KOPT-K1 (cell line): ENCODE data around the gene CPD.
"Not testable (repeated sequence)": the region's sequence is repeated elsewhere in the genome, so short reads cannot be mapped to it uniquely, and the experiment has no call there.

Experiments used
- H3K27ac ChIP-seq: fragments of 200-600 bp; sonication (generic); 2 replicates; pipeline ENCODE4 v1.5.1; 2016; ENCODE audit warnings: antibody characterized with exemption, mild to moderate bottlenecking, low read depth, low read length; ENCODE audit not compliant: poor library complexity, severe bottlenecking
- H3K36me3 ChIP-seq: fragments of 200-600 bp; sonication (generic); 2 replicates; pipeline ENCODE4 v1.5.1; 2017; ENCODE audit warnings: antibody characterized with exemption, mild to moderate bottlenecking, low read length, moderate library complexity; ENCODE audit not compliant: insufficient read depth
- H3K9me3 ChIP-seq: fragments of 200-600 bp; sonication (generic); 2 replicates; pipeline ENCODE4 v1.5.1; 2017; ENCODE audit warnings: antibody characterized with exemption, low read length, mild to moderate bottlenecking; ENCODE audit not compliant: insufficient read depth, poor library complexity, severe bottlenecking

Gene CPD

DNA sequence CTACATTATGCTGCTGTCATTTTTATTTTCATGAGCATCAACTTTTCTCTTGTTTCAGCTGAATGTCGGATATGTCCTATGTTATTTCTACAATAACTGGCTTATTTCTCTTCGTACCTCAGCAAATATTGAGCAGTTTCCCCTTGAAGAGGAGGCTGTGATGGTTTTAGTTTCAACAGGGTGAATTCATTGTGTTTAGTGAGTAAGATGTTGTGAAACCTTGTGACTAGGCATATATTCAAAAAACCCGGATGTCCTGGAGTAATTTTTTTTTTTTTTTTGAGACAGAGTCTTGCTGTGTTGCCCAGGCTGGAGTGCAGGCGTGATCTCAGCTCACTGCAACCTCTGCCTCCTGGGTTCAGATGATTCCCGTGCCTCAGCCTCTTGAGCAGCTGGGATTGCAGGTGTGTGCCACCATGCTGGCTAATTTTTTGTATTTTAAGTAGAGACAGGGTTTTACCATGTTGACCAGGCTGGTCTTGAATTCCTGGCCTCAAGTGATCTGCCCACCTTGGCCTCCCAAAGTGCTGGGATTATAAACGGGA lies 11.1 kb downstream of the CPD start:
- Histone ChIP-seq H3K27ac (no peak overlapping the region), H3K9me3 (no peaks in the 10 kb centered on the region), H3K36me3 (peaks cover 54% of the 10 kb centered on the region)

DNA sequence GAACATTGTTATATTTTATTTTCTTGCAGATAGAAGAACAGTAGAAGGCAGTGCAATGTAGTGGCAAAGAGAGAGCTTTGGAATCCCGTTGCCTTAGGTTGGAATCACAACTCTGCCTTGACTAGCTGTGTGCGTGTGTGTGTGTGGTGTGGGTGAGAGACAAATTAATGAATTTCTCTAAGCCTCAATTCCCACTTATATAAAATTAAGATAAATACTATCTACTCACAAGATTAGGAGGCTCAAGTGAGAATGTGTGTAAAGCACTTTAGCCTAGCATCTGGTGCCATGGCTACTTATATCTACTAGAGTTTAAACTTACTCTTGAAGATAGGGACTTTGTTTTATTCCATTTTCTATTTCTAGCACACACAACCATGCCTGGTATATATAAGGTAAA lies 12.8 kb downstream of the CPD start:
- H3K27ac ChIP-seq: no peak overlapping the region
- peaks cover 40% of the 10 kb centered on the region for H3K36me3 ChIP-seq
- no peaks in the 10 kb centered on the region for H3K9me3 ChIP-seq

DNA sequence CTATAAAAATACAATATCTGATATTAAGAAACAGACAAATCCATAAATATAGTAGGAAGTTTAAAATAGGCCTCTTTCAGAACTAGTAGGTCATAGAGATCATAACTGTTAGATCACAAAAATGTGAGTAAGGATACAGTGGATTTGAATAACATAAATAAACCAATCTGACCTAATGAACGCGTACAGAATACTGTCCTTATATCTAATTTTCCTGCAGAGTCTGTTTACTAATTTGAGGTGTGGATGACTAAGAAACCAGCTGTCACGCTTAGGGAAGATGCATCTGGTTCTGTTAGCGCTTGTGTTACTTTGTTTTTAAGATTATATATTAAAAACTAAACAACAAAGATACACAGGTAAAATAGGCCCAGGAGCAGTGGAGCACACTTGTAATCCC lies 14.8 kb downstream of the CPD start:
- H3K36me3 ChIP-seq: peaks cover 23% of the 10 kb centered on the region
- H3K9me3 ChIP-seq: no peaks in the 10 kb centered on the region
- no peak overlapping the region for H3K27ac ChIP-seq

DNA sequence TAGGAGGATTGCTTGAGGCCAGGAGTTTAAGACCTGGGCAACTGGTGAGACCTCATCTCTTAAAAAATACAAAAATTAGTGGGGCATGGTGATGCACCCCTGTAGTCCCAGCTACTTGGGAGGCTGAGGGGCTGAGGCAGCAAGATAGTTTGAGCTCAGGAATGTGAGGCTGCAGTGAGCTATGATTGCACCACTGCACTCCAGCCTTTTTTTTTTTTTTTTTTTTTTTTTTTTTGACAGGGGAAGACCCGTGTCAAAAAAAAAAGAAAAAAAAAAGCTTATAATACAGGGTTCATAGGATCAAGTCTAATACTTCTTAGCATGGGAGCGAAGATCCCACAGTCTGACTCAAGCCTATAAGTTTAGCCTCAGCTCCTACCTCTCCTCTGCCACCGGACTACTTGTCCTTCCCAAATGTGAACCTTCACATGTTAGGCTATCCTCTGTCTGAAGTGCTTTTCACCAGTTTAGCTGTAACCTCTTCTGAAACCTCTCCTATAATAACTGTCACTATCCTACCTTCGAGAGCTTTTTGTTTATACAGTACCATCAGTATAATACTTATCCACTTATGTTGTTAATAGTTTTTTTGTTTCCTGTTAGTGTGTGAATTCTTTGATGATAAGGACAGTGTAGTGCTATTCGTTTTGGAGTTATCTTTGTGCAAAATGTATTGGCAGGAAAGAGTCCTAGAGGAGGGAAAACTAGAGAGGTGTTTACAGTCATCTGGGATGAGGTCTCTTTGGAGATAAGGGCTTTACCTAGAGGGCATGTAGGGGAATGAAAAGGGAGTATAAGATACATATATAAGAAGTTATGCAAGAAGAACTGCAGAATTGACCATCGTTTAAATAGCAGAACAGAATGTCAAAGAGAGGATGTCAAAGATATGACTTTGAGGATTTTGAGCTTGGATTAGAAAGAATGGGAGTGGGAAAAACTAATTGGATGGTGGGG lies 15.5 kb downstream of the CPD start:
- Histone ChIP-seq H3K9me3 (no peaks in the 10 kb centered on the region), H3K36me3 (peaks cover 21% of the 10 kb centered on the region), H3K27ac (no peak overlapping the region)

DNA sequence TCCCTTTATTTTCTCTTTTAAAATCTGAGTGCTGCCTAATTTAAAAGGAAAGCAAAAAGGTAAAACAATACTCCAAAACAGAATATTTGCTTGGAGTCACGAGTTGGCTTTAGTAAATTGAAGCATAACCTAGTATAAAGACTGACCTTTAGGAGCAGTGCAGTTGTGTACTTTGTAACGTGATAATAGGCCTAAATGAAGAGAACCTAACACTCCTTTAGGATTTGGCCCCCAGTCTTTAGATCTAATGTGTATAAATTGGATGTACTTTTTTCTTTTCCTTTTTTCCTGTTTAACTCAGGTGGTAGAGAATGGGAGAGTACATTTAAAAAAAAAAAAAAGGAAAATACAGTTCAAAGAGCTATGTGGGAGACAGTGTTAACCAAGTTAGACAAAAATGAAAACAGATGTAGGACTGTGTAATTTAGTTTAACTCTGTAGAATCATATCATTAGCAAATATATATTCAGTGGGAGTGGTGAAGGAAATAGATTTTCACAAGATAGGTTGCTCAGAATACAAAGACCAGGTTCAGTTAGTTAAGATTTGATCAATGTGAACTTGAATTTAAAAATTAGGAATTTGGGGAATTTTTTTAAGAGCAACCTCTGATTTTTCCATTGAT lies 16.8 kb downstream of the CPD start:
- Histone ChIP-seq H3K36me3 (peaks cover 11% of the 10 kb centered on the region; the same call in 1 of the 2 replicates), H3K9me3 (no peaks in the 10 kb centered on the region), H3K27ac (no peak overlapping the region)

DNA sequence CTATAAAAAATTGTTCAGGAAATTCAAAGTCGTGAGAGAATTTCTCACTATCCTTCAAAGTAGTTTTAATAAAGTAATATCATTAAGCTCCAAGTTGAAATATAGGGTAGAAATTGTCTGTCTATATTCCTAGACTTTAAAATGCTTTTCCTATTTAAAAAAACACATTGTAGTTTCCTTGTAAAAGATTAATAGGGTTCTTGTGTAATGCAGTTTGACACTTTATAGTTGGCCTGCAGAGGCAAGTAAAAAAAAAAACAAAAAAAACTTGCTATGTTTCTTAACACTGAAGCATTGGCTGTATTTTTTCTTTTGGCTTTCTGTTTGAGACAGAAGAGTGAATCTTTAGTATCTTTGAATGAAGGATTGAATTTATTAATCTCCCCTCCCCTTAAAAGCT lies 17.4 kb downstream of the CPD start:
- H3K27ac ChIP-seq: no peak overlapping the region
- peaks cover 5% of the 10 kb centered on the region; the same call in 1 of the 2 replicates for H3K36me3 ChIP-seq
- H3K9me3 ChIP-seq: no peaks in the 10 kb centered on the region

DNA sequence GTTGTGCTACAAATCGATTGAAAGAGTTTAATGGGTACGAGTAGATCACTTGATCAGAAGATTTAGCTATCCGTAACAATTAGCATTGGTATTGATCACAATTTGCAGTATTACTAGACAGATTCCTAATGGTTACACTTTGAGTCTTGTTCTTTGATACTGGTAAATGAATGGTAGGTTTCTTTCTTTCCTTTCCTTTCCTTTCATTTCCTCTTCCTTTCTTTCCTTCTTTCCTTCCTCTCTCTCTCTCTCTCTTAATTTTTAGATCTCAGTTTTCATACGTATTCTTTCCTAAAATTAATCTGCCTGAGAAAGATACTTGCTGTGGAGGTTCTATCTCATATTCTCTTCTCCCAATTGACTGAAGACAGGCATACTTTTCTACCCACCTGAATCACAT lies 17.9 kb downstream of the CPD start:
- no peak overlapping the region for H3K27ac ChIP-seq
- no peaks in the 10 kb centered on the region for H3K36me3 ChIP-seq
- H3K9me3 ChIP-seq: no peaks in the 10 kb centered on the region

DNA sequence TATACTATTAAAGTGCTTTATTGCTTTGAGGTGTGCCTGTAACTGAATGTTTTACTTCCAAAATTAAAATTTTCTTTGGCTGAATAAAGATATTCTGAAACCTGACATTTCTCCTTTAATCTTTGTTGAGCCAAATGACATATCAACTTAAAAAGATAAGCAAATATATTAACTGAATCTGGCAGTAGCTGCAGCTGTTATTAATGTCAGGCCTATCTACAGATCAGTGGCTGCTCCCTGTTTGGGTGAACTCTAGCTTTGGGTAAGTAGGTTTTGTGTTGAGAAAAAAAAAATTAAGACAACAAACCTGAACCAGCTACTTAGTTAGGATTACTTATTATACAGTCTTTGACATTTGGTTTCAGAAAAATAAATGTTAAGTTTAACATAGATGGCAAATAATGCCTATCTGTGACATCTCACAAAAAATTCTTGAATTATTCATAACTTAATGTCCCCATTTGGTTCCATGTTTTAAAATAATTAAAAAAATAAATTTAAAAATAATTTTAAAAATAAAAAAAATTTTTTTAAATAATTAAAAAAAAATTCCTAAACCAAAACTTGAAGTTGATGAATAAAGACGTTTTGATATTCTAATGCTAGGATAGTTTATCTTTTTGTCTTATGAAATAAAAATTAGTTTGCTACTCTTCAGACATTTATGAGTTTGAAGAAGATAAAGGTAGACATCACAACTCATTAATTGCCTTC lies 19.8 kb downstream of the CPD start:
- Histone ChIP-seq H3K27ac (no peak overlapping the region), H3K36me3 (peaks cover 5% of the 10 kb centered on the region; the same call in 1 of the 2 replicates), H3K9me3 (no peaks in the 10 kb centered on the region)

DNA sequence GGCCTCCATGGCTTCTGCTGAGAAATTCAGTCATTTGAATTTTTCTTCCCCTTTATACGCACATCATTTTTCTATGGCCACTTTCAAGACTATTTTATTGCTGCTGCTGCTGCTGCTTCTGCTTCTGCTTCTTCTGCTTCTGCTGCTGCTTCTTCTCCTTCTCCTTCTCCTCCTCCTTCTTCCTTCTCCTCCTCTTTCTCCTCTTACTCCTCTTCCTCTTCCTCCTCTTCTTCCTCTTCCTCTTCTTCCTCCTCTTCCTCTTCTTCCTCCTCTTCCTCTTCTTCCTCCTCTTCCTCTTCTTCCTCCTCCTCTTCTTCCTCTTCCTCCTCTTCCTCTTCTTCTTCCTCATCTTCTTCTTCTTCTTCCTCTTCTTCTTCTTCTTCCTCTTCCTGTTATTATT lies 22.4 kb downstream of the CPD start:
- H3K27ac ChIP-seq: no peak overlapping the region
- no peaks in the 10 kb centered on the region for H3K9me3 ChIP-seq
- peaks cover 6% of the 10 kb centered on the region; the same call in 1 of the 2 replicates for H3K36me3 ChIP-seq

DNA sequence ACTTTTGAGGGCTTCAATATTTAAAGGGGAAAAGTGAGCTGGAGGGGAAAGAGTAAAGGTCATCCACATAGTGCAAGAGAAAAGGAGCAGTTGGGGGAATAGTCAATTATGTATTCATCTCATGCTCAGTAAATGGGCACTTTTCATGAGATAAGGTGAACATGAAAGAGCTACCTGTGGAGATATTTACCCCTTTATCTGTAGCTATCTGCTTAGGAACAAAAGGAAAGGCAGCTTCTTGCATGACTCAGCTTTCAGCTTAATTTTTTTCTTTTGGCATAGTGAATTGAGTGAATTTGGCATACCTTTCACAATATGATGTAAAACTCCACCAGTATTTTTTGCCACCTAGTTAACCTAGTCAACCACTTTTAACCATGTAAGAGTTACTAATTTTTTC lies 26.4 kb downstream of the CPD start:
- Histone ChIP-seq H3K9me3 (no peaks in the 10 kb centered on the region), H3K27ac (no peak overlapping the region), H3K36me3 (peaks cover 6% of the 10 kb centered on the region; the same call in 1 of the 2 replicates)

DNA sequence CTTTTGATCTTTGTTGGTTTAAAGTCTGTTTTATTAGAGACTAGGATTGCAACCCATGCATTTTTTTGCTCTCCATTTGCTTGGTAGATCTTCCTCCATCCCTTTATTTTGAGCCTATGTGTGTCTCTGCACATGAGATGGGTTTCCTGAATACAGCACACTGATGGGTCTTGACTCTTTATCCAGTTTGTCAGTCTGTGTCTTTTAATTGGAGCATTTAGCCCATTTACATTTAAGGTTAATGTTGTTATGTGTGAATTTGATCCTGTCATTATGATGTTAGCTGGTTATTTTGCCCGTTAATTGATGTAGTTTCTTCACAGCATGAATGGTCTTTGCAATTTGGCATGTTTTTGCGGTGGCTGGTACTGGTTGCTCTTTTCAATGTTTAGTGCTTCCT lies 31.9 kb downstream of the CPD start:
- not testable (repeated sequence) for H3K27ac ChIP-seq, H3K9me3 ChIP-seq, H3K36me3 ChIP-seq

DNA sequence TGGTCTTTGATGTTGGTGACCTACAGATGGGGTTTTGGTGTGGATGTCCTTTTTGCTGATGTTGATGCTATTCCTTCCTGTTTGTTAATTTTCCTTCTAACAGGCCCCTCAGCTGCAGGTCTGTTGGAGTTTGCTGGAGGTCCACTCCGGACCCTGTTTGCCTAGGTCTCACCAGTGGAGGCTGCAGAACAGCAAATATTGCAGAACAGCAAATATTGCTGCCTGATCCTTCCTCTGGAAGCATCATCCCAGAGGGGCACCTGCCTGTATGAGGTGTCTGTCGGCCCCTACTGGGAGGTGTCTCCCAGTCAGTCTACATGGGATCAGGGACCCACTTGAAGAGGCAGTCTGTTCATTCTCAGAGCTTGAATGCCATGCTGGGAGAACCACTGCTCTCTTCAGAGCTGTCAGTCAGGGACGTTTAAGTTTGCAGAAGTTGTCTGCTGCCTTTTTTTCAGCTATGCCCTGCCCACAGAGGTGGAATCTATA lies 33.3 kb downstream of the CPD start:
- H3K9me3 ChIP-seq: not testable (repeated sequence)

DNA sequence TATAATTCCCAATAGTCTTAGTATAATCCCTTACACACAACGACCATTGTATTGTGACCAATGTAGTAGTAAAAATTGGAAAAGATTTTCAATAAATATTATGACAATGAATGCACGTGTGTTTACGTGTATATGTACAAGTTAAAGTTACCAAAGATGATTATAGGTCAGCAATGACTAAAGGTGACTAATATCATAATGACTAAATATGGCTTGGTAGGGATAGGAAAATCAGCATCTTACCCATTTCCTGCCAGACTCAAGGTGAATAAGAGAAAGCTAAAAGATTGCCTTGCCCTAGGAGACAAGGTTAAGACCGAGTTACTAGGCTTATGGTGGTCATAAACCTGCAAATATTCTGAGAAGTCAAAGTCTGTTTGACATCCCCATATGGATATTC lies 34.4 kb downstream of the CPD start:
- H3K27ac ChIP-seq: no peak overlapping the region
- H3K9me3 ChIP-seq: no peaks in the 10 kb centered on the region
- H3K36me3 ChIP-seq: no peaks in the 10 kb centered on the region

More for the DNA sequence above, 33.3 kb downstream of the CPD start:
- not testable (repeated sequence) for H3K27ac ChIP-seq, H3K36me3 ChIP-seq

DNA sequence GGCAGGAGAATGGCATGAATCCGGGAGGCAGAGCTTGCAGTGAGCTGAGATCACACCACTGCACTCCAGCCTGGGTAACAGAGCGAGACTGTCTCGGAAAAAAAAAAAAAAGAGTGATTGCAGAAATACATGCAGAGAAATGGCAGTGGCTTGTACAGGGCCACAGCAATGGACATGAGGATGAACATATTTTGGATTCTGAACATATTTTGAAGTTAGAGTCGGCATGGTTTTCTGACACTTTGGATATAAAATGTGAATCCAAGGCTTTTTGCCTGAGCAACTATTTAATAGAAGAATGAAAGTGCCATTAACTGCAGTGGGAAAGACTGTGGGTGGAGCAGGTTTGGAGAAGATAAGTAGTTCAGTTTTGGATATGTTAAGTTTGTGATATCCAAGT lies 35.8 kb downstream of the CPD start:
- Histone ChIP-seq H3K36me3 (no peaks in the 10 kb centered on the region), H3K27ac (no peak overlapping the region), H3K9me3 (no peaks in the 10 kb centered on the region)

DNA sequence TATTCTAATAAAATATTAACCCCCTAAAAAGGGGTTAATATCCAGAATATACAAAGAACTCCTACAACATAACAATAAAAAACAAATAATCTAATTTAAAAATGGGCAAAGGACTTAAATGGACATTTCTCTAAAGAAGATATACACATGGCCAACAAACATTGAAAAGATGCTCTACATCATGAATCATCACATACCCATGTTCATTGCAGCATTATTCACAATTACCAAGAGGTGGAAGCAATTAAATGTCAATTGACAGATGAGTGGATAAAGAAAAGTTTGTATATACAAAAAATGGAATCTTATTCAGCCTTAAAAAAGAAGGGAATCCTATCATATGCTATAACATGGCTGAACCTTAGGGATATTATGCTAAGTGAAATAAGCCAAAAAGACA lies 36.8 kb downstream of the CPD start:
- H3K36me3 ChIP-seq: no peaks in the 10 kb centered on the region
- H3K9me3 ChIP-seq: no peaks in the 10 kb centered on the region
- no peak overlapping the region for H3K27ac ChIP-seq
